GM21367 (cell line): ENCODE results near the gene USP5.
"Not testable (repeated sequence)": the region's sequence is repeated elsewhere in the genome, so short reads cannot be mapped to it uniquely, and the experiment has no call there.

ENCODE experiments used
- ATAC-seq: cut with Tn5 transposase; IDR thresholded peaks from one replicate; pipeline ENCODE4 v1.9.1; 2021; ENCODE audit not compliant: unreplicated experiment

The USP5 gene

DNA sequence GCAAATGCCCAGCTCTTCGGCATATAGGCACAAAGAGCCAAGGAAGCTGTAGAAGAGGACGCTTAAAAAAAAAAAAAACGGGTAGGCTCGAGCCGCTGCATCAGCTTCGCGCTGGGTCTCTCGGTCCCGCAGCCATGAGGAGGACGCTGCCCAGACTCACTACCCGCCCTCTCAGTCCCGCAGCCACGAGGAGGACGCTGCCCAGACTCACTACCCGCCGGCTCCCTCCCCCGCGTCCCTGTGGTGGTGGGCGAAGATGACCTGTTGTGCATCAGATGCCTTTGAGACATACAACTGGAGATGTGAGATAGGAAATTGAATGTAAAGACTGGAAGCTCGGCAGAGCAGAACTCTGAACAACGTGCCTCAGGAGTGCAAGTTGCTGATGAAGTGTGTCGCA, 32.6 kb downstream of the USP5 start:
- no peak for ATAC-seq

DNA sequence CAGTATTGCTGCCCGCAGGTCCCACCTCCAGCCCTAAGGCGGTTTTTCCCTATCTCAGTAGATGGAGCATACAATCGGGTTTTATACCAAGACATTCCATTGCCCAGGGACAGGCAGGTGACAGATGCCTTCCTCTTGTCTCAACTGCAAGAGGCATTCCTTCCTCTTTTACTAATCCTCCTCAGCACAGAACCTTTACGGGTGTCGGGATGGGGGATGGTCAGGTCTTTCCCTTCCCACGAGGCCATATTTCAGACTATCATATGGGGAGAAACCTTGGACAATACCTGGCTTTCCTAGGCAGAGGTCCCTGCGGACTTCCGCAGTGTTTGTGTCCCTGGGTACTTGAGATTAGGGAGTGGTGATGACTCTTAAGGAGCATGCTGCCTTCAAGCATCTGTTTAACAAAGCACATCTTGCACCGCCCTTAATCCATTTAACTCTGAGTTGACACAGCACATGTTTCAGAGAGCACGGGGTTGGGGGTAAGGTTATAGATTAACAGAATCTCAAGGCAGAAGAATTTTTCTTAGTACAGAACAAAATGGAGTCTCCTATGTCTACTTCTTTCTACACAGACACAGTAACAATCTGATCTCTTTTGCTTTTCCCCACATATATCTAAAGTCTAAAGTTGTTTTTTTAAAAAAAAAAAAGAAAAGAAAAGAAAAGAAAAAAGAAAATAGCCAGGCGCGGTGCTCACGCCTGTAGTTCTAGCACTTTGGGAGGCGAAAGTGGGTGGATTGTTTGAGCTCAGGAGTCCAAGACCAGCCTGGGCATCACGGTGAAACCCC, 34.5 kb downstream of the USP5 start:
- not testable (repeated sequence) for ATAC-seq

DNA sequence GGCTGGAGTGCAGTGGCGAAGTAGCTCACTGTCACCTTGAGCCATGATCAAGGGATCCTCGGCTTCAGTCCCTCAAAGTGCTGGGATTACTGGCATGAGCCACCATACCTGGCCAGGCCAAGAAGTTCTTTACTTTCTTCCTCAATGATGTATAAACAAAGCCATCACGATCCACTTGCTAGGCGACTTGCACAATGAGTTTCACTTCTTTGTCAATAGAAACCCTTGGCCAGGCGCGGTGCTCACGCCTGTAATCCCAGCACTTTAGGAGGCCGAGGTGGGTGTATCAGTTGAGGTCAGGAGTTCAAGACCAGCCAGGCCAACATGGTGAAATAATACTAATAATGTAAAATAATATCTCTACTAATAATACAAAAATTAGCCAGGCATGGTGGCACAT, 35.5 kb downstream of the USP5 start:
- ATAC-seq: no peak

DNA sequence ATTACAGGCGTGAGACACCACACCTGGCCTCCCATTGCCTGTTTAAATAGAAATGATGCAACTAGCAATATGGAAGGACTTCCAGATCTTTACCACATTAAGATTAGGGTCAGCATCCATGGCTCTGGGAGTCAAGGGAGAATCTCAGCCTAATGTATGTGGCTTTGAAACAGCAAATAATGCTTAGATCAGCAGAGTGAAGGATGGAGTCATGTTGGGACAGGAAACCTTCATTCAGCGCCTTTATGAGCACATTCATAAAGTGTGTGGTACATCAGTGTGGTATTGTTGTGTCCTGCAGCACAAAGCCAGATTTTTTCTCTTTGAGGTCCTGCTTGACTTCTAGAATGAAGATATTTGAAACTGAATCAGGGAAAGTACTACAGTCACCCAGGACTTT, 36.4 kb downstream of the USP5 start:
- no peak for ATAC-seq

DNA sequence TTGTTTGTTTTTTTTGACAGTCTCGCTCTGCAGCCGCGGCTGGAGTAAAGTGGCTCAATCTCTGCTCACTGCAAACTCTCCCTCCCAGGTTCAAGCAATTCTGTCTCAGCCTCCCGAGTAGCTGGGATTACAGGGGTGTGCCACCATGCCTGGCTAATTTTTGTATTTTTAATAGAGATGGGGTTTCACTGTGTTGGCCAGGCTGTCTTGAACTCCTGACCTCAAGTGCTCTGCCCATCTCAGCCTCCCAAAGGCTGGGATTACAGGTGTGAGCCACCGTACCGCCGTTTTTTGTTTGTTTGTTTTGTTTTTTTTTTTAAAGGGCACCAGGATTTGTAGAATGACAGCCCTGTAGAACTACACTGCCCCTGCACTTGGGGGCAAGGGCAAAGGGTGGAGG, 36.8 kb downstream of the USP5 start:
- ATAC-seq: not testable (repeated sequence)

DNA sequence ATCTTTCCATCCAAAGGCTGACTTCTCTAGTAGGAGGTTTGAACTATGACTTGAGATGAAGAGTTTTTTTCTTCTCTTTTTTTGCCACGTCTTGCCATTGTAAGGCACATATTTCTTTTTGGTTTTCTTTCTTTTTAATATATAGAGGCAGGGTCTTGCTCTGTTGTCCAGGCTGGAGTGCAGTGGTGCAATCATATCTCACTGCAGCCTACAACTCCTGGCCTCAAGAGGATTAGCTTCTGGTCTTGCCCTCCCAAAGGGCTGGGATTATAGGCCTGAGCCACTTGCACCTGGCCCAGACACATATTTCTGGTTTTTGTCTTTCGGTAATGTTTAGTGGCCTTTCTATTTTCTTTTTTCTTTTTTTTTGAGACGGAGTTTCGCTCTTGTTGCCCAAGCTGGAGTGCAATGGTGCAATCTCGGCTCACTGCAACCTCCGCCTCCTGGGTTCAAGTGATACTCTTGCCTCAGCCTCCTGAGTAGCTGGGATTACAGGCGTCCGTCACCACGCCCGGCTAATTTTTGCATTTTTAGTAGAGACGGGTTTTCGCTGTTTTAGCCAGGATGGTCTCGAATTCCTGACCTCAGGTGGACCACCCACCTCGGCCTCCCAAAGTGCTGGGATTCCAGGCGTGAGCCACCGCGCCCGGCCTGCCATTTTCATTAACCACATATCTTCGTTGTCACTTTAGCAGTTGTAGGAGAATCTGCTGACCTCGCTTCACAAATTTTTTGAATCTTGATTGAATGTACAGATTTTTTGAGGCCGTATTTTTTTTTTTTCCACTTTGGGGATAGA, 38.0 kb downstream of the USP5 start:
- ATAC-seq: not testable (repeated sequence)

DNA sequence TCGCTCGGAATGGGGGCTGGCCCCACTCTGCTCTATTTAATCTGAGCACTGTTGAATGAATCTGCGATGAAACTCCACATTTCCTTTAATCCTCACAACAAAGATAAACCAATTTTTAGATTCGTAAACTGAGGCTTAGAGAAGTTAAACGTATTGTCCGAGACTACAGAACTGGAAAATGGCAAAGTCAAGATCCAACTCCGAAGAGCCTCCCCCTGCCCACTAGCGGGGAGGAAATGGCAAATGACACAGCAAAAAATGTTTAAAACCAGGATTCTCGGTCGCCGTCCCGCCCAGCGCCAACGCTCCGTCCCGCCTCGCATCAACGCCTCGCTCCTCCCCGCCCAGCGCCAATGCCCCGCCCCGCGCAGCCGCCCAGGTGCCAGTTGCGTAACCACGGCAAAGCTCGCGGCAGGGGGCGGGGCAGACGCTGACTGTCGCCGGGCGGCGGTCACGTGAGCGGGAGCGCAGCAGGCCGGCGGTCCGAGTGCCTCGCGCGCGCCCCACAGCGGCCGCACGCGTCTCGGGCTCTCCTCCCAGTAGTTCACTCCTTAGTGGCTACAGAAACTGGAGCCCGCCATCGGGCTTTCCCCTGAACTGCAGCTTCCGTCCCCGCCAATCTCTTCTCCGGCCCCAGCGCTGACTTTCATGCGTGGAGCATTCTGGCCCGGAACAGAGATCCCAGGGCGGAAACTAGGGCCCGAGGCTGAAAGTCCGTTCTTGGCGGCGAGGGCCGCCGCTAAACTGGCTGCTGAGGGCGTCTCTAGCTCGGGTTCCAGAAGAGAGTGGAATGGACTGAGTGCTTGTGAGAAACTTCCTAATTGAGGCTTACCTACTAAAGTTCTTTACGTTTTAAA, 39.1 kb downstream of the USP5 start:
- peak; percentile 88 for ATAC-seq

DNA sequence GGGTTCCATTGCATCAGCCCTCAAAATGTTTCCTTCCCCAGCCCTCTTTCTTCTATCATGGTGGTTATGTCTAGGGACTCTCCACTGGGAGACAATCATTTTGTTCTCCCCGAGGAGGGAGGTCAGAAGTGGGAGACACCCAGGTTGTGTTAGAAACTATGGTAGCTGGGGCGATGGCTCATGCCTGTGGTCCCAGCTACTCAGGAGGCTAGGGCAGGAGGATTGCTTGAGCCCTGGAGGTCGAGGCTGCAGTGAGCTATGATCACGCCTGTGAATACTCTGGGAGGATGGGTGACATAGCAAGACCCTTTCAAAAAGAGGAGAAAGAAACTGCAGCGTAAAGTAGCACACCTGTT, 39.7 kb downstream of the USP5 start:
- no peak for ATAC-seq

DNA sequence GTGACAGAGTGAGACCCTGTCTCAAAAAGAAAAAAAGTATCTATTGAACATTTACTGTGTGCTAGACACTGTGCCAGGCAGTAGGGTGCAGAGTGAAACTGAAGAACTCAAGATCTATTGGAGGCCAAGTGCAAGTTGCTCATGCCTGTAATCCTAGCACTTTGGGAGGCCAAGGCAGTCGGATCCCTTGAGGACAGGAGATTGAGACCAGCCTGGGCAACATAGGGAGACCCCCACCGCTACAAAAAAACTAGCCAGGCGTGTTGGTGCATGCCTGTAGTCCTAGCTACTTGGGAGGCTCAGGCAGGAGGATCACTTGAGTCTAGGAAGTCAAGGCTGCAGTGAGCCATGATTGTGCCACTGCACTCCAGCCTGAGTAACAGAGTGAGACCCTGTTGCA, 40.7 kb downstream of the USP5 start:
- not testable (repeated sequence) for ATAC-seq

DNA sequence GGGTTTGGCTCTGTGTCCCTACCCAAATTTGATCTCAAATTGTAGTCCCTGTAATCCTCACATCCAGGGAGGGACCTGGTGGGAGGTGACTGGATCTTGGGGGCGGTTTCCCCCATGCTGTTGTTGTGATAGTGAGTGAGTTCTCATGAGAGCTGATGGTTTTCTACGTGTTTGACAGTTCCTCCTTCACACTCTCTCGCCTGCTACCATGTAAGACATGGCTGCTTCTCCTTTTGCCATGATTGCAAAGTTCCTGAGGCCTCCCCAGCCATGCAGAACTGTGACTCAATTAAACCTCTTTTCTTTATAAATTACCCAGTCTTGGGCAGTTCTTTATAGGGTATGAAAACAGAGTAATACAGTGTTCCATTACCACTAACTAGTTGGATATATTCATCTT, 42.4 kb downstream of the USP5 start:
- no peak for ATAC-seq

DNA sequence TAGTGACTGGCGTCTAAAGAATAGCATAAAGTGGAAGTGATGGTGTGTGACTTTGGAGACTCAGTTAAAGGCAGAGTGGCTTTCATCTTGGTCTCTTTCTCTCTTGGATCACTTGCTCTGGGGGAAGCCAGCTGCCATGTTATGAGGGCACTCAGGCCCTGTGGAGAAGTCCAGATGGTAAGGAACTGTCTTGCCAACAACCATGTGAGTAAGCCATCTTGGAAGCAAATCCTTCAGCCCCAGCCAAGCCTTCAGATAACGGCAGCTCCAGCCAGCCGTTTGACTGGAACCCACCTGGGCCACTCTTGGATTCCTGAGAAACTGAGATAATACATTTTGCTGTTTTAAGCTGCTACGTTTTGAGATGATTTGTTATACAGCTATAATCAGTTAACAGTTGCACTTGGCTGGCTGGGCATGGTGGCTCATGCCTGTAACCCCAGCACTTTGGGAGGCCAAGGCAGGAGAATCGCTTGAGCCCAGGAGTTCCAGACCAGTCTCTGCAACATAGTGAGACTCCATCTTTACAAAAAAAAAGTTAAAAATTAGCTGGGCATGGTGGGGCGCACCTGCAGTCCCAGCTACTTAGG, 45.0 kb downstream of the USP5 start:
- no peak for ATAC-seq

DNA sequence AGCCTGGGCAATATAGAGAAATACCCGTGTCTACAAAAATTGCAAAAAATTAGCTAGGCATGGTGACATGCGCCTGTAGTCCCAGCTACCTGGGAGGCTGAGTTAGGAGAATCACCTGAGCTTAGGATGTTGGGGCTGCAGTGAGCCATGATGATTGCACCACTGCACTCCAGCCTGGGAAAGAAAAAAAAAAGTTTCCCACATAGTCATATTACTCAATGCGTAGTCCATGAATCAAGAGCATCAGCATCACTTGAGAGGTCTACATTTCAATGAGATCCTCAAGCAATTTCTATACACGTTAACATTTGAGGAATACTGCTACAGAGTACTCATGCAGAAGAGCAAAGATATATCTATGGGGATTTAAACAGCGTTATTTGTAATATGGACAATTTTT, 47.5 kb downstream of the USP5 start:
- ATAC-seq: no peak

DNA sequence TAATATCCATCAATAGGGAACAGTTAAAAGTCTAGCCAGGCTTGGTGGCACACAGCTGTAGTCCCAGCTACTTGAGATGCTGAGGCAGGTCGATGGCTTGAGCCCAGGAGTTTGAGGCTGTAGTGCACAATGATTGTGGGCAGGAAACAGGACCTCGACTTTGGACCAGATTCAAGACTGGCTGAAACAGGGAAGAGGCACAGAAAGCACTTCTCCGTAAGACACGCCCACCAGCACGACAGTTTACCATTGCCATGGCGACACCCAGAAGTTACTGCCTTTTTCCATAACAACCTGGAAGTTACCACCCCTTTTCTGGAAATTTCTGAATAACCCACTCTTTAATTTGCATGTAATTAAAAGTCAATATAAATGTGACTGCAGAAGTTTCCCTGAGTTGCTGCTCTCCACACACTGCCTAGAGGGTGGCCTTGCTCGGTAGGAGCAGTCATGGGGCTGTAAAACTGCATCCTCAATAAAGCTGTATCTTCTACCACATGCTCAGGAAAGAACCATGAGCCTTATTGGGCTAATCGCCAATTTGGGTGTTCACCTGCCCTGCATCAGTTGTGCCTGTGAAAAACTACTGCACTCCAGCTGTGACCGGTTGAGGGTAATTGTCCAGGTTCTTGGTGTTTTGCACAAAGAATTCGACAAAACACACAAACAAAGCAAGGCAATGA, 48.0 kb downstream of the USP5 start:
- no peak for ATAC-seq

DNA sequence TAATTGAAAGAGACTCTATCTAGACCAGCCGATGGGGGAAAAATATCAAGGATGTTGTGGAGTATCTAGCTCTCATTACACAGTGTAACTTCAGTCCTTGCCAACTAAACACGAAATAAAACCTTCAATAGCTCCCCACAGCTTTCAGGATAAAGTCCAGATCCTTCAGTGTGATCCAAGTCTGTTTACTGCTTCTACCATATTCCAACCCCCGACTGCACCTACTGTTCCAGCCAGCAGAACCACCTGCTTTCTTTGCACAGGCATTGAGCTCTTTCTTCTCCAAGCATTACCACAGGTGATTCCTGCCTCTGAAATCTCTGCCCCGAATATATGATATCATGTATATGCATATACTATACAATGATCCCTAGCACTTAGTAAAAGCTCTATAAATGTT, 50.5 kb downstream of the USP5 start:
- ATAC-seq: no peak

DNA sequence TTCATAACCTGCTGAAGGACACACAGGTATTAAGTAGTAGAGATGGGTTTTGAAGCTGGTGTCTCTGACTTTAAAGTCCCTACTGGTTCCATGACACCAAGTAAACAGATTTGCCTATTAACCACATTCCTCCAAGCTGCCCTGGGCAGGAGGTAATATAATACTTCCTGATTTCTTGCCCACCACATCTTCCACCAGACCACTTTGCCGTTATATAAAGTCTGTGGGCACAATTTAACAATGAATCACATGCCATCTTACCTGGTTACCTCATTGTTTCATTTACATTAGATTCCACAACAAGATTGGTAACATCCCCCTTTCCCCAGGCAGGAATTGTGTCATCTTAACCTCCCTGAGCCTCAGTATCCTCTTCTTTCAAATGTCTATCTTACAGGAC, 51.8 kb downstream of the USP5 start:
- ATAC-seq: no peak

DNA sequence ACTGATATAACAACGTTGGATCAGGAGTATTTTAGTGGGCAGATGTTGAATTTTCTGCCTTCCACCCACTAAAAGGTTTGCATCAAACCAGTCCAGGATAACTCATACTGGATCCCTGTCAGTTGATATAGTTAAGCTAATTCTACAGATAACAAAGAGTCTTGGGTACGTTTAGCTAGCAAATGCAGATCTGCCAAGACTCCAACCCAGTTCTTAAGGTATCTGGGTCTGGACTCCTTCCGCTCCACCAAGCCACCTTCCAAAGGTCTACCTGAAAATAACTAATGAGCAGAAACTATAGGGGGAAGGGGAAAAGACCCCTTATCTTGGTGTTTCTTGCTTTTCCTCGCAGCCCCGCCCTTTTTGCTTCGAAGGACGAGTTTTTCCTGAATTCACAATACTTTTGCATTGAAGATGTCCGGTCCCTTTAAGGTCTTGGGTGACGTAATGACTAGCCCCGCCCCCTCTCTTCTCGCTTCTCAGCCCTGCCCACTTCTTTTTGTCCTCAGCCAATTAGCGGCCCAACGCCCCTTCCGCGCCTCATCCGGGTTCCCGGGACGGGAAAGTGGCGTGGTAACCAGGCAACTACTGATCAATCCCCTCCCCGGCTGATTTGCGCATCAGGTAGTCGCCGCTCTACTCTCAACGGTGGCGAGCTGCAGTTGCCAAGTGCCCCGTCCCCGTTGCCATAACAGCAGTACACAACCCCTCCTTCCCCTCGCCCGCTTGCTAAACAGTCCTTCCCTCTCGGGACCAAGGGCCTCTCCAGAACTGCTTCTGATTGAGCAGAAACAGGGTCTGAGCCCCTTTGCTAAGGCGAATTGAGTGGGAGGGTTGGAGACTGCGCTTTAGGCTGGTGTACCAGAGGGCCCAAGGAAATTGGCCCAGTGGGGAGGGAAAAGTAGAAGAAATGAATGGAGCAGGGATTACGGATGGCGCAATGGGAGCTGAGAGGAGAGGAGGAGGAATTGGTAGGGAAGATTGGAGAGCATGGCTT, 52.6 kb downstream of the USP5 start, which contains the start of gene LRRC23:
TSS of gene LRRC23 (plus strand) at position 543 of the 997 bp plus-strand sequence. CDS start 812 bp downstream, outside the sequence.
- peak; percentile 88 for ATAC-seq

DNA sequence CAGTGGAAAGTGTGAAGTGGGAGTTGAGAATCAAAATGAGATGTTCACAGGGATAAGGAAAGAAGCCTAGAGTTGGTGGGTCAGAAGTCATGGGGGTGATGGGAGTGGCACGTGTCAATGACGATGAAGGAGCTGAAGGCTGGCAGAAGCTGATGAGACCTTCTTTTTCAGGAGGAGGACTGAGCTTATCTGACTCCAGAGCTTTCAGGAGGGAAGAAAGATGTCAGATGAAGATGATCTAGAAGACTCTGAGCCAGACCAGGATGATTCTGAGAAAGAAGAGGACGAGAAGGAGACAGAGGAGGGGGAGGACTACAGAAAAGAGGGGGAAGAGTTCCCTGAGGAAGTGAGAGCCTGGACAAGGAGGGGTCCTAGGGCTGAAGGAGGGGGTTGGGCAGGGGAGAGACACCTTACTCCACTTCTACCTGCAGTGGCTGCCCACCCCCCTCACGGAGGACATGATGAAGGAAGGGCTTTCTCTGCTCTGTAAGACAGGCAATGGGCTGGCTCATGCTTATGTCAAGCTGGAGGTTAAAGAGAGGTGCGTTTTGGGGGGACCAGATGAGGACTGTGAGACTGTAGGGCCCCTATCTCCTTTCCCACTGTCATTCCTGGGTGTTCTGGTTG, 53.6 kb downstream of the USP5 start:
- ATAC-seq: no peak

DNA sequence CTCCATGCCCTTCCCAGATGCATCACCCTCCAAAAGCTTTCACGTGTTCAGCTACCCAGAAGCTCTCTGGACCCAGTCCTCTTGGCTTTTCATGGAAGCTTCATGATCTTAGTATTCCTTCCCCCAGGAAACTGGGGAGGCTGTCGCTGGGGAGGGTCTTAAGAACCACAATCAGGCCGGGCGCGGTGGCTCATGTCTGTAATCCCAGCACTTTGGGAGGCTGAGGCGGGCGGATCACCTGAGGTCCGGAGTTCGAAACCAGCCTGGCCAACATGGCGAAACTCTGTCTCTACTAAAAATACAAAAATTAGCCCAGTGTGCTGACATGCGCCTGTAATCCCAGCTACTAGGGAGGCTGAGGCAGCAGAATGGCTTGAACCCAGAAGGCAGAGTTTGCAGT, 56.2 kb downstream of the USP5 start:
- not testable (repeated sequence) for ATAC-seq
